HG03060 (cell line): ENCODE results near the gene PAX7.
"Not testable (repeated sequence)": the region's sequence is repeated elsewhere in the genome, so short reads cannot be mapped to it uniquely, and the experiment has no call there.

Experiments
- ATAC-seq: cut with Tn5 transposase; IDR thresholded peaks from one replicate; pipeline ENCODE4 v1.9.1; 2021; ENCODE audit warnings: low read depth, moderate number of reproducible peaks; ENCODE audit not compliant: unreplicated experiment

PAX7 gene

DNA sequence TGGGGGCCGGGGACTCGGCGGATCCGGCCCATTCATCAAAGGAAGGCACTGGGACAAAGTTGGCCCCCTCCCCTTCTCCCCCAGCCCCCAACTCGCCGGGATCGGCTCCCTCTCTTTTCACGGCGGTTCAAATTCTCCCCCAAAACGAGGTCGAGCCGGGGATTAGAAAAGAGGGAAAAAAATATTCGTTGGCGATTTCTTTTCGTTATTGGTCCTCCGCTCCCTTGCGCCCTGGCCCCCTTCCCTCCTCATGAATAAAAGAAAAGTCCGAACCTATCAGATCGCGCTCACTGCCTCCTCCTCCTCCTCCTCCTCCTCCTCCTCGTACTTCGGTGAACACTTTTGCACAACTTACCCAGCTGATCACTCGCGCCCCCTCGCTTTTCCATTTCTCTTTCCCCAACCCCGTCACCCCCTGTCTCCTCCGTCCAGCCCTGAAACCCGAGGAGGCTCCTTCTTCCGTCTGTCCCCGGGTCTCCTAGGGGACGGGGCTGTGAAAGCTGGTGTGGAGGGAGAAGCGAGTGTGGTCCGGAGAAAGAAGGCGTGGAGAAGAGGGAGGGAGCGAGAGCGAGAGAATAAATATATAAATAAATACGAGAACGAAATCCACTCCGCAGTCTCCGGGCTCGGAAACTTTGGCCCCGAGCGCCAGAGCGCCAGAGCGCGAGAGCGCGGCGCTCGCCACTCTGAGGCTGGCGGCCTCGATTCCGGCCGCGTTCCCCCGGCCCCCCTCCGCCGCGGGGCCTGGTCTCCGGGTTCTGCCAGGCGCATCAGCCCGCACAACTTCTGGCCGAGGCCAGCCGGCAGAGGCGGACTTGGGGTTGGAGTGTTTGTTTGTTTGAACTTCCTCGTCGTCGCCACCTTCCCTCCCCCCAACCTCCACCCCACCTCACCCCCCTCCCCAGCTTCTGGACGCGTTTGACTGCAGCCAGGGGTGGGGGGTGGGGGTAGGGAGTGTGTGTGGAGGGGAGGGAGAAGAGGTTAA is at the start of gene PAX7:
Gene PAX7, plus strand, starts transcription at position 336 of the 985 bp plus-strand sequence. CDS start 758 bp downstream, outside the sequence.
- no peak for ATAC-seq

DNA sequence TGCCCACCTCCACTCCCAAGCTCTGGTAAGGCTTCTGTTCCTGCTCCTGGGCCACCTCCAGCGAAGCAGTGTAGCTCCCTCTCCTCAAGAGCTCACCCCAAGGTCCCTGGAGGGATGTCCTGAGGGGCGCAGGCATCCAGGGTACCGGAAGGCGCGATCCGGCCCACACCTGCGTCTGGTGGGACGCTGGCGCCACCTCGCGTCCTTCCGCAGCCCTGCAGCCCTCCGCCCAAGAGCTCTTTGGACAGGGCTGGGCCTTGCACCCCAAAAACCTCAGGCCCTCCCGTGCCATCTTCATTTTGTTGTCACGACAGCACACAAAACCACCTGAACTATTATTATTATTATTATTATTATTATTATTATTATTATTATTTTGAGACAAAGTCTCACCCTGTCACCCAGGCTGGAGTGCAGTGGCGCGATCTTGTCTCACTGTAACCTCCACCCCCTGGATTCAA is 49.2 kb upstream of the PAX7 start:
- ATAC-seq = no peak

- ATAC-seq = no peak
Observed at GRCh38 chr1:18582890-18583289, 47.8 kb upstream of the PAX7 start.

GRCh38 chr1:18583326-18583941 is 47.2 kb upstream of the PAX7 start:
- no peak for ATAC-seq

DNA sequence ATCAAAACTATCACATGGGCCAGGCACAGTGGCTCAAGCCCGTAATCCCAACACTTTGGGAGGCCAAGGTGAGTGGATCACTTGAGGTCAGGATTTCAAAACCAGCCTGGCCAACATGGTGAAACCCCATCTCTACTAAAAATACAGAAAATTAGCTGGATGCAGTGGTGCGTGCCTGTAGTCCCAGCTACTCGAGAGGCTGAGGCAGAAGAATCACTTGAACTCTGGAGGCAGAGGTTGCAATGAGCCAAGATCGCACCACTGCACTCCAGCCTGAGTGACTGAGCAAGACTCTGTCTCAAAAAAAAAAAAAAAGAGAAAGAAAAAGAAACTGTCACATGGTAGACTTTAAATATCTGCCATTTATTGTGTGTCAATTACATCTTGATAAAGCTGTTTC is 44.6 kb upstream of the PAX7 start:
- not testable (repeated sequence) for ATAC-seq

- no peak for ATAC-seq
Observed at GRCh38 chr1:18588093-18588492, 42.6 kb upstream of the PAX7 start.

- no peak for ATAC-seq
Observed at GRCh38 chr1:18592368-18592767, 38.3 kb upstream of the PAX7 start.

DNA sequence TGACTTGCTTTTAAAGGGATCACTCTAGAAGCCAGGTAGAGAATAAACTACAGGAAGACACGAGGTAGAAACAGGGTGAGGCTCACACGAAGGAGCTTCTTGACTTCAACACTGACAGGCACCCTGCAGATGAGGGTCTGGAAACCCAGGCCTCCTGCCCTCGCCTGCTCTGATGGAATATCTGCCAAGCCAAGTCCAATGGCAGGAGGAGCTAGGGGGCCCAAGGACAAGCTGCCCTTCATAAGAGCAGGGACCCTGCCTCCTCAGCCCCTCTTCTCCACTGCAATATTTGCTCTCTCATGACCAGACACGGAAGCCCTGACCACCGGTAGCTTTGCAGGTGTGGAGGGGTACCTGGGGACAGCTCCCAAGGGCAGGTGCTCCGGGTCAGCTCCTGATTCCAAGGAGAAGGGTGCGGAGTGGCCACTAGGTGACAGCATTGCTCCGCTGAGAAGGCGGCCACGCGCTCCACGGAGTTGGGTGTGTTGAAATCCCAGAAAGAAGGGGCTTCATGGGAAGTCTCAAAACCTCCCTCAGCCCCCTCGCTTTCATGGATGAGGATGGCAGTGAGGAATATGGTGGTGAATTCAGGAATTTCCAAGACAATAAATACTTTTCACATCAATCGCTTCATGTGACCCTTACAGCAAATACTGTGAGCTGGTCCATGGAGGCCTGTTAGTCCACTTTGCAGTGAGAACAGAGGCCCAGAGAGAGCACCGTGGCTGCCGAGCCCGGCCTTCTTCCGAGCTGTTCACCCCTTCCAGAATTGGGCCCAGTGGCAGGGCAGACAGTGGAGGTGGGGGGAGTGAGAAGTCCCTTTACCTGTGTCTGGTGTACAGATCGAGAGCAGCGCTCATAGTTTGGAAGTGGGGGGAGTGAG is 33.2 kb upstream of the PAX7 start:
- ATAC-seq = no peak

GRCh38 chr1:18599086-18599485 is 31.6 kb upstream of the PAX7 start:
- ATAC-seq = no peak

- no peak for ATAC-seq
Observed at GRCh38 chr1:18599704-18600103, 30.9 kb upstream of the PAX7 start.

DNA sequence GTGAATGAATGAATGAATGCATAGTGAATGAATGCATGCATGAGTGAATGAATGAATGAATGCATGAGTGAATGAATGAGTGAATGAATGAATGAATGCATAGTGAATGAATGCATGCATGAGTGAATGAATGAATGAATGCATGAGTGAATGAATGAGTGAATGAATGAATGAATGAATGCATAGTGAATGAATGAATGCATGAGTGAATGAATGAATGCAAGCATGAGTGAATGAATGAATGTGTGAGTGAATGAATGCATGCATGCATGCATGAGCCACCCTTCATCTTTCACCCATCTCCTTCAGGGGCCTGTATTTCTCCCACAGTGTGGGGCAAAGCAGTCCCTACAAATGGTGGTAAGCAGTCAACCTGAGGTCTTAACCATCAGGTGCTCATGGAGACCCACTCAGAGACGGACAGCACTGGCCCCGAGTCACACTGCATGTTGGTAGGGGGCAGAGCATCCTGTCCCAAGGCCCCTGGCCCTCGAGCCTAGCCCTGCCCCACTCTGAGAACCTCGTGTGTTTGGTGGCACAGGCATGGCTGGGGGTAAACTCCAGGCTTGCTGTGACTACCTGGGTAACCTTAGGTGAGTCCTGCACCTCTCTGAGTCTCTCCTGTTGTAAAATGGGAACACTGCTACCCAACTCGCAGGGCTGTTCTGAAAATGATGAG is 28.0 kb upstream of the PAX7 start:
- no peak for ATAC-seq

DNA sequence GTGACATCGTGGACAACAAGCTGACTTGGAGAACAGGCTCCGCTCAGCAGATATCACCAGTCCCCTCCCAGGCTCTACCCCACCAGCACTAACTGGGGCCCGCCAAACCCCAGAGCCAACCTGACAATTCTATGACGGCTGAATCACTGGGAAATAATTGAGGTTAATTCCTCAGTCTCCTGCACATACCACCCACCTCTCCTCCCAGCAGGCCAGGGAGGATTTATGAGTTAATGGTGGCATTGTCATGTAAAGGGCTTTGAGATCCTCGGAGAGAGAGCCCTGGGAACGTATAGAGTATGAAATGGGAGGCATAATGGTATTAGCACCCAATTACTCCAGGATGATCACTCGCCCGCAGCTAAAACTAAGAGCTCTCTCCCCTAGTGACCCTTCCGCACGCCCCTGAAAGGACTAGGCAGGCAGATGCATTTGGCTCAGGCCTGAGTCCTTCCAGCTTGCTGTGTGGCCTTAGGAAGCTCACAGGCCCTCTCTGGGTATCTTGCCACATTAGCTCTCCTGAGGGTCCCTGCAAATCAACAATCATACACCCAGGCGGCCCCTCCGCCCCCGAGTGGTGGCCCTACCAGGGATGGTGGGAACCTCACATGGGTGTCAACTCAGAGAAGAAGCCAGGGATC is 27.3 kb upstream of the PAX7 start:
- no peak for ATAC-seq

GRCh38 chr1:18606443-18607288 is 24.0 kb upstream of the PAX7 start:
- ATAC-seq = no peak

GRCh38 chr1:18607289-18607760 is 23.3 kb upstream of the PAX7 start:
- no peak for ATAC-seq

GRCh38 chr1:18608534-18608933 is 22.1 kb upstream of the PAX7 start:
- ATAC-seq = no peak

DNA sequence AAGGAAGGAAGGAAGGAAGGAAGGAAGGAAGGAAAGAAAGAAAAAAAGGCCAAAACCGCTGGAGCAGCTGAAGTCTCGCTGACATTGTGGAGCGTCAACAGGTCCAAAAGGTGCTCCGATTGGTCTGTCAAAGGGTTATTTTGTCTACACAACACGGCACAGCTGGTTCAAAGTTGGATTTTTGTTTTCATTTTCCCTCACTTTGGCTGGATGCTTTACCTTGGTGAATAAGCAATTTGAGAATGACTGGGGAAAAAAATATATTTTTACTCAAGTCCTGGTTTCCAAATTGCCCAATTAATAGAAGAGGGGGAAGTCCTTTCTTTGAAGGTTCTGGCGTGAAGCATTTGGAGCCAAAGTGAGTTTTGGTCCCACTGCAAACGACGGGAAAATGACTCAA is 19.3 kb upstream of the PAX7 start:
- ATAC-seq = no peak

DNA sequence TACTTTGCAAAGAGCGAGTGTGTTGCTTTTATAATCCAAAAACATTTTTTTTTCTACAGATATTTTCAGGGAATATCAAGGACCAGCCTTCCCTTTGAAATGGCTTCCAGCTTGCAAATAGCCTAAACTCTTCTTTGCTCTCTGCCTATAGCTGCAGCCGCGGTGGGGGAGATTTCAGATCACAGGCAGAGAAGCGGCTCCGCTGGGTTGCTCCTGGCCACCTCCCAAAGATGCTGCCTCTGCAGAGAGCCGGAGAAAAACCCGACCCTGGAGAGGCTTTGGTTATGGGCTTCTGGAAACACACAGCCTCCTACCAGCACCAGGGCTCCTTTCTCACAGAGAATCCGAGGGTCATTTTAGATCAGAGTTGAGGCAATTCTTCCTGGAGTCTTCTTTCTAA is 18.6 kb upstream of the PAX7 start:
- no peak for ATAC-seq

- ATAC-seq = no peak
Observed at GRCh38 chr1:18614069-18614735, 16.4 kb upstream of the PAX7 start.
